HepG2 (cell line): ENCODE results near the gene IDH3G. TPM values are rescaled to one million over a fixed set of nuclear protein-coding genes. Genes with fewer than 3 reads are reported as not detected.

Source experiments
- ATAC-seq: fragments of 200-7000 bp; cut with Tn5 transposase; 3 replicates; pipeline ENCODE4 v1.9.1; 2020; ENCODE audit warnings: mild to moderate bottlenecking, moderate library complexity
- BruUV-seq: library from RNA; stranded (reverse); fragments of 400-500 nt; replicated peaks from 2 replicates; lab custom pipeline; 2021; lab: Mats Ljungman, UMichigan
- CTCF ChIA-PET: fragments of 300-600 bp; formaldehyde crosslinking; extraction: SDS; loops from one replicate; lab custom pipeline; 2021; ENCODE audit warnings: low total read pairs, inconsistent platforms, low intra/inter-chr PET ratio; lab: Yijun Ruan, JAX
- POLR2A ChIA-PET: fragments of 350-600 bp; sonication (Branson Sonifier 250); formaldehyde crosslinking; loops from one replicate; lab custom pipeline; 2020; ENCODE audit warnings: antibody characterized with exemption, inconsistent platforms; lab: Yijun Ruan, JAX
- DNase-seq: peaks from one replicate; pipeline ENCODE4 v3.0.0-alpha.2; 2015; ENCODE audit warnings: low spot score
- FAIRE-seq: peaks from 3 replicates; lab custom pipeline; 2011; peaks lifted over from hg19 to GRCh38; lab: Jason Lieb, UNC
- H2AFZ ChIP-seq: one replicate; pipeline ENCODE4 v1.6.1; 2011; ENCODE audit warnings: low read length, inconsistent platforms
- H3K27ac ChIP-seq: fragments of 300-600 bp; 3 replicates; pipeline ENCODE4 v1.8.0; 2011; ENCODE audit warnings: mixed run types, mild to moderate bottlenecking, mixed read lengths, low read length, inconsistent platforms; ENCODE audit not compliant: insufficient read depth; ENCODE audit errors: extremely low read length
- H3K27me3 ChIP-seq, 2 experiments: fragments of 200-600 bp in 1 of 2; 2 replicates in 1 of 2; 3 replicates in 1 of 2; pipeline versions ENCODE4 v1.6.0 to v1.8.0; 2011; ENCODE audit warnings: low read length in 2 of 2, mild to moderate bottlenecking in 2 of 2, moderate library complexity in 2 of 2, inconsistent platforms in 1 of 2; ENCODE audit not compliant: insufficient read depth in 2 of 2, control insufficient read depth in 1 of 2
- H3K36me3 ChIP-seq, 2 experiments: fragments of 200-600 bp in 1 of 2; replicated peaks in 1 of 2; 2 replicates in 1 of 2; 3 replicates in 1 of 2; pipeline versions ENCODE4 v1.5.1 to v1.8.0; 2011; ENCODE audit warnings: low read length in 2 of 2, inconsistent platforms in 1 of 2; ENCODE audit not compliant: insufficient read depth in 2 of 2, control insufficient read depth in 1 of 2
- H3K4me1 ChIP-seq: 2 replicates; pipeline ENCODE4 v1.5.1; 2012; ENCODE audit warnings: low read length, inconsistent platforms; ENCODE audit not compliant: insufficient read depth
- H3K4me2 ChIP-seq: 2 replicates; pipeline ENCODE4 v1.6.0; 2011; ENCODE audit warnings: low read depth, low read length, inconsistent platforms
- H3K4me3 ChIP-seq, 3 experiments: fragments of 200-600 bp in 1 of 3; sonication (generic), shearing (Covaris generic) in 1 of 3; replicated peaks in 1 of 3; 2 replicates each; pipeline ENCODE4 v1.5.1; 2011 to 2016; ENCODE audit warnings: low read length in 3 of 3, inconsistent platforms in 2 of 3, low read depth in 2 of 3, mild to moderate bottlenecking in 2 of 3, control low read depth in 1 of 3, mixed read lengths in 1 of 3; ENCODE audit not compliant: insufficient read depth in 1 of 3
- H3K79me2 ChIP-seq: one replicate; pipeline ENCODE4 v1.6.1; 2011; ENCODE audit warnings: low read length, inconsistent platforms; ENCODE audit not compliant: insufficient read depth
- H3K9ac ChIP-seq: 2 replicates; pipeline ENCODE4 v1.6.0; 2011; ENCODE audit warnings: mild to moderate bottlenecking, low read depth, low read length, inconsistent platforms; ENCODE audit not compliant: insufficient read depth
- H3K9me3 ChIP-seq: 2 replicates; pipeline ENCODE4 v1.5.1; 2012; ENCODE audit warnings: mild to moderate bottlenecking, low read length
- H4K20me1 ChIP-seq: 2 replicates; pipeline ENCODE4 v1.6.0; 2011; ENCODE audit warnings: inconsistent platforms, mild to moderate bottlenecking, low read length, moderate library complexity; ENCODE audit not compliant: insufficient read depth
- FOXA1 ChIP-seq, 2 experiments: fragments of 450-650 bp in 1 of 2; sonication (generic) in 1 of 2; formaldehyde crosslinking in 1 of 2; IDR thresholded peaks; 2 replicates each; pipeline versions ENCODE4 v1.4.0 to v1.6.1; 2016 to 2020; ENCODE audit warnings: missing genetic modification reagents in 1 of 2
- GATAD1 ChIP-seq: IDR thresholded peaks from 2 replicates; pipeline ENCODE4 v1.6.1; 2016; ENCODE audit warnings: missing genetic modification reagents, missing compliant biosample characterization
- ISL2 ChIP-seq: sonication (generic); formaldehyde crosslinking; IDR thresholded peaks from 2 replicates; pipeline ENCODE4 v1.5.0; 2020; ENCODE audit warnings: missing genetic modification reagents
- KLF11 ChIP-seq: IDR thresholded peaks from 2 replicates; pipeline ENCODE4 v1.6.1; 2016; ENCODE audit warnings: missing compliant biosample characterization
- KMT2B ChIP-seq: IDR thresholded peaks from 2 replicates; pipeline ENCODE4 v1.6.1; 2016; ENCODE audit warnings: missing genetic modification reagents, missing compliant biosample characterization
- NBN ChIP-seq: fragments of 450-650 bp; conservative IDR thresholded peaks from 2 replicates; pipeline ENCODE4 v1.6.1; 2017
- SRSF1 ChIP-seq: fragments of 200-400 bp; formaldehyde crosslinking; optimal IDR thresholded peaks from 2 replicates; pipeline ENCODE3; 2017; ENCODE audit warnings: mild to moderate bottlenecking, low read depth, low read length, moderate library complexity
- WIZ ChIP-seq: sonication (generic); formaldehyde crosslinking; IDR thresholded peaks from 2 replicates; pipeline ENCODE4 v1.5.1; 2020; ENCODE audit warnings: mild to moderate bottlenecking, missing genetic modification reagents
- ZBTB20 ChIP-seq: sonication (generic); formaldehyde crosslinking; IDR thresholded peaks from 2 replicates; pipeline ENCODE4 v1.8.1; 2023; ENCODE audit warnings: missing genetic modification reagents, low read depth, mild to moderate bottlenecking, borderline replicate concordance
- ZMAT3 ChIP-seq: sonication (generic); formaldehyde crosslinking; conservative IDR thresholded peaks from 2 replicates; pipeline ENCODE4 v1.7.0; 2021; ENCODE audit warnings: missing genetic modification reagents
- ZNF441 ChIP-seq: sonication (generic); formaldehyde crosslinking; IDR thresholded peaks from 2 replicates; pipeline ENCODE4 v1.7.0; 2021; ENCODE audit warnings: missing genetic modification reagents, borderline replicate concordance
- ZNF773 ChIP-seq: sonication (generic); formaldehyde crosslinking; IDR thresholded peaks from 2 replicates; pipeline ENCODE4 v1.4.0; 2020; ENCODE audit warnings: missing genetic modification reagents, borderline replicate concordance
- WGBS: methylation state at CpG from one replicate; pipeline ENCODE4 v1.1.6; 2017; ENCODE audit warnings: low lambda C conversion rate; 5-methylcytosine and 5-hydroxymethylcytosine counted together
- in situ Hi-C: cut with HindIII; loops from 2 replicates; pipeline ENCODE4 v1.10.0; 2017; ENCODE audit warnings: low pct_unique_long_range_greater_than_20kb; ENCODE audit not compliant: extremely low pct_ligation_motif_present
- intact Hi-C: fragments of 100-400 bp; cut with micrococcal nuclease; formaldehyde crosslinking; loops from one replicate; pipeline ENCODE4 v1.10.0; 2022; ENCODE audit not compliant: unreplicated experiment
- polyA plus RNA-seq, 8 experiments: library from polyadenylated mRNA; depleted of rRNA in 3 of 8; stranded (reverse) in 7 of 8; unstranded in 1 of 8; fragments of >200 nt; fragmentation: Illumina TruSeq in 4 of 8; extraction: Trizol in 4 of 8; gene quantifications; 2 replicates each; pipeline versions ENCODE4 v1.2.1 to v1.2.3, GENCODE V29; 2011 to 2016; ENCODE audit warnings: low read depth in 4 of 8, missing spikeins in 1 of 8, mixed read lengths in 1 of 8; ENCODE audit not compliant: insufficient read depth in 1 of 8
- total RNA-seq, 5 experiments: library from RNA; depleted of rRNA; stranded (reverse); fragments of >200 nt; fragmentation: Illumina TruSeq; extraction: Trizol; gene quantifications; 2 replicates each; pipeline ENCODE4 v1.2.3, GENCODE V29; 2016; ENCODE audit warnings: low read depth in 1 of 5
- TF ChIP-seq, protein P1 (sequence below): IDR thresholded peaks from 2 replicates; pipeline ENCODE4 v1.6.1; 2016; ENCODE audit warnings: missing genetic modification reagents, missing compliant biosample characterization
- TF ChIP-seq, protein P2 (sequence below): fragments of 450-650 bp; IDR thresholded peaks from 2 replicates; pipeline ENCODE4 v1.6.1; 2016
- TF ChIP-seq, protein P3 (sequence below): sonication (generic); formaldehyde crosslinking; IDR thresholded peaks from 2 replicates; pipeline ENCODE4 v1.4.0; 2020; ENCODE audit warnings: missing genetic modification reagents, borderline replicate concordance
- TF ChIP-seq, protein P4 (sequence below): IDR thresholded peaks from 2 replicates; pipeline ENCODE4 v1.6.1; 2016; ENCODE audit warnings: missing compliant biosample characterization, missing genetic modification reagents, borderline replicate concordance

The IDH3G gene
- total and polyA plus RNA-seq, 2 of the 13 experiments (the other 11 are each of a cell fraction or from before 2014, with no cell fraction given): 18.7 to 35.5 TPM

DNA sequence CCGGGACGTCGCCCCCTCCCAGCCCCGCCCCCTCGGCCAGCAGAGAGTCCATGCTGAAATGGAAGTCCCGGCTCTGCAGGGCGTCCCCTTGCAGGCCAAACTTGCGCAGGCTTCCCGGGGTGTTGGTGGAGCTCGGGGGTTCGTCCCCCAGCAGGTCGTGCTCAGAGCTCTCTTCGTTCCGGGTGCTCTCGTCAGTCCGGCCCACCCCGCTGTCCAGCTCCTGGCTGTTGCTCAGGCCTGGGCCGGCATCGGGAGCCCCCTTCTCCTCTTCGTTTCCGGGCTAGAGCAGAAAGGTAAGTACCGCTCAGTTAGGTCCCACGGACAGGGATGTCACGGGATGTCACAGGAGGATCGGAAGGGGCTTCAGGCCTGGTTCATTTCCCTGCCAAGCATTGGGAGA is 10.4 kb upstream of the IDH3G start:
- Histone ChIP-seq H3K4me1 (no peaks in the 10 kb centered on the region), H3K79me2 (no peaks in the 10 kb centered on the region), H3K27me3 (peaks cover 3 to 27% of the 10 kb centered on the region in 2 experiments; a peak in 3 of 5 replicates), H3K9ac (no peak overlapping the region), H3K9me3 (no peaks in the 10 kb centered on the region), H2AFZ (no peak overlapping the region), H3K27ac (no peak overlapping the region), H3K4me2 (no peak overlapping the region), H3K4me3 (no peak overlapping the region), H4K20me1 (no peaks in the 10 kb centered on the region), H3K36me3 (no peaks in the 10 kb centered on the region)
- DNase-seq (no peak), FAIRE-seq (no peak), ATAC-seq (no peak)
- in situ Hi-C loops: no loop called here
- BruUV-seq: no TSS peak
- ChIA-PET CTCF (no interaction called here), POLR2A (interaction anchor here (0.8 kb wide), 1 partner anchor 12 kb away, joined by 3 read pairs; no protein-coding TSS in a partner anchor)
- intact Hi-C loops: no loop called here
- WGBS: no CpG with 5 or more reads among the region's 25 CpGs
- TF ChIP-seq ISL2 (CRISPR knock-in tag) (no peak), KMT2B (no peak), WIZ (CRISPR knock-in tag) (no peak), SRSF1 (no peak), ZMAT3 (CRISPR knock-in tag) (no peak), ZNF441 (CRISPR knock-in tag) (no peak), KLF11 (no peak), GATAD1 (CRISPR knock-in tag) (no peak), ZBTB20 (no peak), FOXA1 (IDR thresholded peaks at IDR 0.05) (no peak), FOXA1 (CRISPR knock-in tag; IDR thresholded peaks at IDR 0.05) (no peak), NBN (no peak), ZNF773 (CRISPR knock-in tag) (no peak)
- TF ChIP-seq, protein P1, sequence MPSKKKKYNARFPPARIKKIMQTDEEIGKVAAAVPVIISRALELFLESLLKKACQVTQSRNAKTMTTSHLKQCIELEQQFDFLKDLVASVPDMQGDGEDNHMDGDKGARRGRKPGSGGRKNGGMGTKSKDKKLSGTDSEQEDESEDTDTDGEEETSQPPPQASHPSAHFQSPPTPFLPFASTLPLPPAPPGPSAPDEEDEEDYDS (CRISPR knock-in tag): no peak
- TF ChIP-seq, protein P2, sequence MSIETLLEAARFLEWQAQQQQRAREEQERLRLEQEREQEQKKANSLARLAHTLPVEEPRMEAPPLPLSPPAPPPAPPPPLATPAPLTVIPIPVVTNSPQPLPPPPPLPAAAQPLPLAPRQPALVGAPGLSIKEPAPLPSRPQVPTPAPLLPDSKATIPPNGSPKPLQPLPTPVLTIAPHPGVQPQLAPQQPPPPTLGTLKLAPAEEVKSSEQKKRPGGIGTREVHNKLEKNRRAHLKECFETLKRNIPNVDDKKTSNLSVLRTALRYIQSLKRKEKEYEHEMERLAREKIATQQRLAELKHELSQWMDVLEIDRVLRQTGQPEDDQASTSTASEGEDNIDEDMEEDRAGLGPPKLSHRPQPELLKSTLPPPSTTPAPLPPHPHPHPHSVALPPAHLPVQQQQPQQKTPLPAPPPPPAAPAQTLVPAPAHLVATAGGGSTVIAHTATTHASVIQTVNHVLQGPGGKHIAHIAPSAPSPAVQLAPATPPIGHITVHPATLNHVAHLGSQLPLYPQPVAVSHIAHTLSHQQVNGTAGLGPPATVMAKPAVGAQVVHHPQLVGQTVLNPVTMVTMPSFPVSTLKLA: no peak
- TF ChIP-seq, protein P3, sequence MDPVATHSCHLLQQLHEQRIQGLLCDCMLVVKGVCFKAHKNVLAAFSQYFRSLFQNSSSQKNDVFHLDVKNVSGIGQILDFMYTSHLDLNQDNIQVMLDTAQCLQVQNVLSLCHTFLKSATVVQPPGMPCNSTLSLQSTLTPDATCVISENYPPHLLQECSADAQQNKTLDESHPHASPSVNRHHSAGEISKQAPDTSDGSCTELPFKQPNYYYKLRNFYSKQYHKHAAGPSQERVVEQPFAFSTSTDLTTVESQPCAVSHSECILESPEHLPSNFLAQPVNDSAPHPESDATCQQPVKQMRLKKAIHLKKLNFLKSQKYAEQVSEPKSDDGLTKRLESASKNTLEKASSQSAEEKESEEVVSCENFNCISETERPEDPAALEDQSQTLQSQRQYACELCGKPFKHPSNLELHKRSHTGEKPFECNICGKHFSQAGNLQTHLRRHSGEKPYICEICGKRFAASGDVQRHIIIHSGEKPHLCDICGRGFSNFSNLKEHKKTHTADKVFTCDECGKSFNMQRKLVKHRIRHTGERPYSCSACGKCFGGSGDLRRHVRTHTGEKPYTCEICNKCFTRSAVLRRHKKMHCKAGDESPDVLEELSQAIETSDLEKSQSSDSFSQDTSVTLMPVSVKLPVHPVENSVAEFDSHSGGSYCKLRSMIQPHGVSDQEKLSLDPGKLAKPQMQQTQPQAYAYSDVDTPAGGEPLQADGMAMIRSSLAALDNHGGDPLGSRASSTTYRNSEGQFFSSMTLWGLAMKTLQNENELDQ: no peak
- TF ChIP-seq, protein P4, sequence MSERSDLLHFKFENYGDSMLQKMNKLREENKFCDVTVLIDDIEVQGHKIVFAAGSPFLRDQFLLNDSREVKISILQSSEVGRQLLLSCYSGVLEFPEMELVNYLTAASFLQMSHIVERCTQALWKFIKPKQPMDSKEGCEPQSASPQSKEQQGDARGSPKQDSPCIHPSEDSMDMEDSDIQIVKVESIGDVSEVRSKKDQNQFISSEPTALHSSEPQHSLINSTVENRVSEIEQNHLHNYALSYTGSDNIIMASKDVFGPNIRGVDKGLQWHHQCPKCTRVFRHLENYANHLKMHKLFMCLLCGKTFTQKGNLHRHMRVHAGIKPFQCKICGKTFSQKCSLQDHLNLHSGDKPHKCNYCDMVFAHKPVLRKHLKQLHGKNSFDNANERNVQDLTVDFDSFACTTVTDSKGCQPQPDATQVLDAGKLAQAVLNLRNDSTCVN: no peak
